Retina (tissue), 1 donor: ENCODE data around the gene NPAS2.

Experiments
- DNase-seq: peaks from one replicate; pipeline ENCODE4 v3.0.0-alpha.2; 2016

Gene NPAS2

GRCh38 chr2:100856732-100857131 lies 36.8 kb downstream of the NPAS2 start:
- DNase-seq = no peak

GRCh38 chr2:100857341-100857740 lies 37.4 kb downstream of the NPAS2 start:
- no peak for DNase-seq

- no peak for DNase-seq
Measured at GRCh38 chr2:100857915-100858314, 38.0 kb downstream of the NPAS2 start.

- DNase-seq = no peak
Measured at GRCh38 chr2:100859902-100860301, 40.0 kb downstream of the NPAS2 start.

GRCh38 chr2:100861340-100861739 lies 41.4 kb downstream of the NPAS2 start:
- no peak for DNase-seq

- DNase-seq = no peak
Measured at GRCh38 chr2:100862081-100862480, 42.1 kb downstream of the NPAS2 start.

- DNase-seq = no peak
Measured at GRCh38 chr2:100865816-100866460, 46.0 kb downstream of the NPAS2 start.

GRCh38 chr2:100868083-100868482 lies 48.1 kb downstream of the NPAS2 start:
- DNase-seq = no peak

- no peak for DNase-seq
Measured at GRCh38 chr2:100869120-100869519, 49.2 kb downstream of the NPAS2 start.

- DNase-seq = no peak
Measured at GRCh38 chr2:100870652-100871531, 51.0 kb downstream of the NPAS2 start.

GRCh38 chr2:100875516-100876230 lies 55.7 kb downstream of the NPAS2 start:
- DNase-seq = no peak

- no peak for DNase-seq
Measured at GRCh38 chr2:100876231-100876860, 56.4 kb downstream of the NPAS2 start.

GRCh38 chr2:100877555-100877954 lies 57.6 kb downstream of the NPAS2 start:
- no peak for DNase-seq

GRCh38 chr2:100878000-100878791 lies 58.3 kb downstream of the NPAS2 start:
- DNase-seq = no peak

- no peak for DNase-seq
Measured at GRCh38 chr2:100879296-100879695, 59.4 kb downstream of the NPAS2 start.

- DNase-seq = no peak
Measured at GRCh38 chr2:100880036-100880435, 60.1 kb downstream of the NPAS2 start.

GRCh38 chr2:100880730-100881129 lies 60.8 kb downstream of the NPAS2 start:
- DNase-seq = no peak

- DNase-seq = no peak
Measured at GRCh38 chr2:100882645-100883613, 63.0 kb downstream of the NPAS2 start.

GRCh38 chr2:100884145-100884621 lies 64.2 kb downstream of the NPAS2 start:
- DNase-seq = no peak

- DNase-seq = no peak
Measured at GRCh38 chr2:100886085-100886484, 66.1 kb downstream of the NPAS2 start.

GRCh38 chr2:100887039-100887578 lies 67.2 kb downstream of the NPAS2 start:
- no peak for DNase-seq
